H9 (cell line): ENCODE data around the gene SPANXN5. TPM values are rescaled to one million over a fixed set of nuclear protein-coding genes. Genes with fewer than 3 reads are reported as not detected.
"Not testable (repeated sequence)": the region's sequence is repeated elsewhere in the genome, so short reads cannot be mapped to it uniquely, and the experiment has no call there.

Experiments
- DNase-seq: peaks from one replicate; pipeline ENCODE4 v3.0.0-alpha.2; 2017
- H2AFZ ChIP-seq: one replicate; pipeline ENCODE4 v1.6.1; 2013; ENCODE audit warnings: mild to moderate bottlenecking, low read length, control low read depth, moderate library complexity
- H2AK5ac ChIP-seq: 2 replicates; pipeline ENCODE4 v1.6.1; 2013; ENCODE audit warnings: low read length, control low read depth, mixed read lengths; ENCODE audit not compliant: insufficient read length
- H2BK120ac ChIP-seq: one replicate; pipeline ENCODE4 v1.6.1; 2013; ENCODE audit warnings: low read depth, mild to moderate bottlenecking, low read length, control low read depth, inconsistent platforms; ENCODE audit not compliant: poor library complexity, severe bottlenecking
- H2BK12ac ChIP-seq: 2 replicates; pipeline ENCODE4 v1.6.1; 2013; ENCODE audit warnings: low read length, control low read depth, mixed read lengths, low read depth; ENCODE audit not compliant: insufficient read length
- H2BK15ac ChIP-seq: 2 replicates; pipeline ENCODE4 v1.6.1; 2013; ENCODE audit warnings: low read depth, low read length, control low read depth
- H2BK20ac ChIP-seq: one replicate; pipeline ENCODE4 v1.6.1; 2013; ENCODE audit warnings: low read depth, mild to moderate bottlenecking, low read length, control low read depth, inconsistent platforms; ENCODE audit not compliant: poor library complexity, severe bottlenecking
- H2BK5ac ChIP-seq: 2 replicates; pipeline ENCODE4 v1.6.1; 2013; ENCODE audit warnings: low read length, control low read depth, mixed read lengths; ENCODE audit not compliant: insufficient read length
- H3K14ac ChIP-seq: 2 replicates; pipeline ENCODE4 v1.6.1; 2013; ENCODE audit warnings: low read length, control low read depth; ENCODE audit not compliant: insufficient read depth
- H3K18ac ChIP-seq: 2 replicates; pipeline ENCODE4 v1.6.1; 2013; ENCODE audit warnings: low read depth, mild to moderate bottlenecking, mixed read lengths, low read length, control low read depth; ENCODE audit not compliant: insufficient read length
- H3K23ac ChIP-seq: 2 replicates; pipeline ENCODE4 v1.6.1; 2013; ENCODE audit warnings: low read length, control low read depth, mixed read lengths, low read depth; ENCODE audit not compliant: insufficient read length
- H3K23me2 ChIP-seq: 2 replicates; pipeline ENCODE4 v1.6.1; 2013; ENCODE audit warnings: low read depth, mild to moderate bottlenecking, mixed read lengths, low read length, control low read depth; ENCODE audit not compliant: insufficient read length, poor library complexity, severe bottlenecking
- H3K27ac ChIP-seq: 2 replicates; pipeline ENCODE4 v1.5.1; 2013; ENCODE audit warnings: low read length, control low read depth, mixed read lengths, low read depth; ENCODE audit not compliant: insufficient read length
- H3K27me3 ChIP-seq: 2 replicates; pipeline ENCODE4 v1.6.1; 2013; ENCODE audit warnings: low read length, control low read depth, inconsistent platforms; ENCODE audit not compliant: insufficient read depth
- H3K4ac ChIP-seq: 2 replicates; pipeline ENCODE4 v1.6.1; 2013; ENCODE audit warnings: low read depth, mild to moderate bottlenecking, control low read depth, inconsistent platforms, low read length, moderate library complexity
- H3K4me1 ChIP-seq: 2 replicates; pipeline ENCODE4 v1.6.1; 2013; ENCODE audit warnings: low read length, control low read depth, inconsistent platforms; ENCODE audit not compliant: insufficient read depth
- H3K4me2 ChIP-seq: 2 replicates; pipeline ENCODE4 v1.6.1; 2013; ENCODE audit warnings: low read length, control low read depth, mixed read lengths; ENCODE audit not compliant: insufficient read length, insufficient read depth
- H3K56ac ChIP-seq: 2 replicates; pipeline ENCODE4 v1.6.1; 2013; ENCODE audit warnings: low read depth, mild to moderate bottlenecking, mixed read lengths, low read length, control low read depth; ENCODE audit not compliant: insufficient read length
- H3K79me1 ChIP-seq: 2 replicates; pipeline ENCODE4 v1.6.1; 2013; ENCODE audit warnings: low read depth, mild to moderate bottlenecking, moderate library complexity, low read length, control low read depth, inconsistent platforms; ENCODE audit not compliant: insufficient read depth, poor library complexity, severe bottlenecking
- H3K79me2 ChIP-seq: 2 replicates; pipeline ENCODE4 v1.6.1; 2013; ENCODE audit warnings: low read length, control low read depth, inconsistent platforms; ENCODE audit not compliant: insufficient read depth
- H3K9ac ChIP-seq: 2 replicates; pipeline ENCODE4 v1.6.1; 2013; ENCODE audit warnings: low read length, control low read depth, mixed read lengths; ENCODE audit not compliant: insufficient read length; ENCODE audit errors: extremely low read depth
- H3K9me3 ChIP-seq: one replicate; pipeline ENCODE4 v1.6.1; 2013; ENCODE audit warnings: low read depth, low read length, inconsistent platforms; ENCODE audit not compliant: control insufficient read depth
- H3T11ph ChIP-seq: one replicate; pipeline ENCODE4 v1.6.1; 2013; ENCODE audit warnings: mild to moderate bottlenecking, low read length, control low read depth, inconsistent platforms
- H4K20me1 ChIP-seq: one replicate; pipeline ENCODE4 v1.6.1; 2013; ENCODE audit not compliant: control insufficient read depth, insufficient read length, insufficient read depth
- H4K5ac ChIP-seq: 2 replicates; pipeline ENCODE4 v1.6.1; 2013; ENCODE audit warnings: low read depth, mild to moderate bottlenecking, mixed read lengths, low read length, control low read depth; ENCODE audit not compliant: insufficient read length
- H4K8ac ChIP-seq: replicated peaks from 2 replicates; pipeline ENCODE4 v1.6.1; 2013; ENCODE audit warnings: low read length, control low read depth, mixed read lengths, low read depth; ENCODE audit not compliant: insufficient read length
- H4K91ac ChIP-seq: 2 replicates; pipeline ENCODE4 v1.6.1; 2013; ENCODE audit warnings: low read depth, mild to moderate bottlenecking, moderate library complexity, mixed read lengths, low read length, control low read depth; ENCODE audit not compliant: insufficient read length
- H3K27ac Mint-ChIP-seq, 3 experiments: 2 replicates in 2 of 3; 3 replicates in 1 of 3; pipeline ENCODE4 v1.8.0; 2020 to 2021; ENCODE audit warnings: mixed read lengths in 3 of 3, mild to moderate bottlenecking in 1 of 3, moderate library complexity in 1 of 3
- H3K27me3 Mint-ChIP-seq: 2 replicates; pipeline ENCODE4 v1.8.0; 2021; ENCODE audit warnings: low read depth, mild to moderate bottlenecking, moderate library complexity, mixed read lengths
- H3K36me3 Mint-ChIP-seq, 3 experiments: 2 replicates in 2 of 3; 3 replicates in 1 of 3; pipeline ENCODE4 v1.8.0; 2020 to 2021; ENCODE audit warnings: low read depth in 3 of 3, mixed read lengths in 3 of 3; ENCODE audit not compliant: insufficient read depth in 1 of 3
- H3K4me1 Mint-ChIP-seq, 2 experiments: 2 replicates each; pipeline ENCODE4 v1.8.0; 2020; ENCODE audit warnings: mixed read lengths in 2 of 2
- H3K4me3 Mint-ChIP-seq, 2 experiments: 2 replicates in 1 of 2; 3 replicates in 1 of 2; pipeline ENCODE4 v1.8.0; 2020 to 2021; ENCODE audit warnings: mild to moderate bottlenecking in 2 of 2, mixed read lengths in 2 of 2, moderate library complexity in 1 of 2
- H3K9me3 Mint-ChIP-seq, 2 experiments: 2 replicates in 1 of 2; 3 replicates in 1 of 2; pipeline ENCODE4 v1.8.0; 2020; ENCODE audit warnings: mild to moderate bottlenecking in 2 of 2, mixed read lengths in 2 of 2, moderate library complexity in 1 of 2
- WGBS: extraction: QIAGEN DNeasy Blood & Tissue Kit; methylation state at CpG from one replicate; pipeline ENCODE4 v1.1.7; 2013; ENCODE audit warnings: missing lambda C conversion rate, low lambda C conversion rate, mixed read lengths; ENCODE audit not compliant: insufficient read length; ENCODE audit errors: extremely low coverage; 5-methylcytosine and 5-hydroxymethylcytosine counted together
- total RNA-seq: library from RNA; stranded (reverse); gene quantifications from 2 replicates; pipeline ENCODE4 v1.2.1, GENCODE V29; 2021

Gene SPANXN5
- total RNA-seq, 1 experiment from 2014 or later: not detected

DNA sequence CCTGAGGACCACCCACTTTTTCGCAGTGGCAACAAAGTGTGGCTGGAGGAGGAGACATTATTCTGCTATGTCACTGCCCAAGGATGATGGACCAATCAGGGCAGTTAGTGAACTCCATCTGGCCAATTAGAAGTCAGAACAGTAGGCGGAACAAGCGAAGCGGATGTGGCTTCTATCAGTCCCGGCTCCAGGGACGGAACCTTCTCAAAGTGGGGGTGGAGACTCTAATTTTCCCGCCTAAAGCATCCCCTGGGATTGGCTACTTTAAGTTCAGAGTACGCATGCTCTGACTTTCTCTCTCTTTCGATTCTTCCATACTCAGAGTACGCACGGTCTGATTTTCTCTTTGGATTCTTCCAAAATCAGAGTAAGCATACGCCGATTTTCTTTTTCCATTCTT is 46.3 kb downstream of the SPANXN5 start, which contains the start of gene SSX2B:
TSS of gene SSX2B (plus strand) at position 301 of the 400 bp plus-strand sequence. CDS start 1,429 bp downstream, outside the sequence.
- not testable (repeated sequence) for H2BK5ac ChIP-seq, H4K8ac ChIP-seq, H3K79me1 ChIP-seq, H3K14ac ChIP-seq, H2BK120ac ChIP-seq, H3K4me1 ChIP-seq, H3K56ac ChIP-seq, H2BK15ac ChIP-seq, H3K23me2 ChIP-seq, H3K4ac ChIP-seq, H3K23ac ChIP-seq, H3K79me2 ChIP-seq, H3K9ac ChIP-seq, H3K36me3 Mint-ChIP-seq, H2AK5ac ChIP-seq, H3K4me3 Mint-ChIP-seq, DNase-seq, H3K18ac ChIP-seq, H3K27me3 ChIP-seq, H3K4me2 ChIP-seq, H3K9me3 Mint-ChIP-seq, H4K5ac ChIP-seq, H3K27ac ChIP-seq, H2AFZ ChIP-seq, H3K9me3 ChIP-seq, H4K91ac ChIP-seq, H3T11ph ChIP-seq, H3K4me1 Mint-ChIP-seq, H2BK12ac ChIP-seq, H2BK20ac ChIP-seq, H4K20me1 ChIP-seq, H3K27me3 Mint-ChIP-seq, H3K27ac Mint-ChIP-seq
- no CpG with 5 or more reads among the region's 13 CpGs for WGBS

Other genes starting within 250 kb of the SPANXN5 start
- gene SSX7, start 142.5 kb downstream of the SPANXN5 start, total RNA-seq: not detected in 2 replicates
- gene SSX2, start 90.2 kb downstream of the SPANXN5 start, total RNA-seq: not detected in 2 replicates
- not detected in 2 replicates for gene SSX2B, start 46.2 kb downstream of the SPANXN5 start, total RNA-seq
- not detected in 2 replicates for gene XAGE5, start 13.9 kb upstream of the SPANXN5 start, total RNA-seq
- not detected in 2 replicates for gene XAGE3, start 70.7 kb upstream of the SPANXN5 start, total RNA-seq
- gene FAM156B, start 99.9 kb upstream of the SPANXN5 start, total RNA-seq: 11.2 and 13.7 TPM in 2 replicates
- 14.7 and 15.7 TPM in 2 replicates for gene FAM156A, start 161.1 kb upstream of the SPANXN5 start, total RNA-seq